GM20431 (cell line): Measurements from ENCODE around the gene XXYLT1.

Experiments
- in situ Hi-C: fragments of 300-500 bp; cut with MseI, MboI; formaldehyde crosslinking; loops from one replicate; pipeline ENCODE4 v1.15.0; 2020; ENCODE audit warnings: low sequenced_read_pairs; ENCODE audit not compliant: unreplicated experiment

Gene XXYLT1

GRCh38 chr3:195268576-195269309, 2.2 kb downstream of the XXYLT1 start:
- in situ Hi-C loops, result loop anchor here (10.0 to 25.0 kb wide), 2 partner anchors 256 to 584 kb away; partner anchors contain the start of gene FAM43A

GRCh38 chr3:195267096-195267495, 3.9 kb downstream of the XXYLT1 start:
- in situ Hi-C loops, result loop anchor here (10.0 to 25.0 kb wide), 2 partner anchors 255 to 582 kb away; partner anchors contain the start of gene FAM43A

- in situ Hi-C loops, result loop anchor here (10.0 to 25.0 kb wide), 2 partner anchors 254 to 582 kb away; partner anchors contain the start of gene FAM43A
These were observed 4.5 kb downstream of the XXYLT1 start for GRCh38 chr3:195266428-195266827.

GRCh38 chr3:195265363-195265976, 5.5 kb downstream of the XXYLT1 start:
- in situ Hi-C loops, result loop anchor here (10.0 to 25.0 kb wide), 2 partner anchors 253 to 581 kb away; partner anchors contain the start of gene FAM43A

- in situ Hi-C loops, result loop anchor here (10.0 to 25.0 kb wide), 2 partner anchors 252 to 579 kb away; partner anchors contain the start of gene FAM43A
These were observed 6.9 kb downstream of the XXYLT1 start for GRCh38 chr3:195263925-195264600.

GRCh38 chr3:195263193-195263924, 7.6 kb downstream of the XXYLT1 start:
- in situ Hi-C loops, result loop anchor here (10.0 to 25.0 kb wide), 2 partner anchors 251 to 579 kb away; partner anchors contain the start of gene FAM43A

- in situ Hi-C loops, result loop anchor here (10.0 to 25.0 kb wide), 2 partner anchors 250 to 577 kb away; partner anchors contain the start of gene FAM43A
These were observed 9.0 kb downstream of the XXYLT1 start for GRCh38 chr3:195261925-195262324.

- in situ Hi-C loops, result loop anchor here (10.0 to 25.0 kb wide), 2 partner anchors 248 to 576 kb away; partner anchors contain the start of gene FAM43A
These were observed 10.6 kb downstream of the XXYLT1 start for GRCh38 chr3:195260280-195260905.

GRCh38 chr3:195259475-195260279, 11.3 kb downstream of the XXYLT1 start:
- in situ Hi-C loops, result loop anchor here (10.0 to 25.0 kb wide), 3 partner anchors 105 to 575 kb away; partner anchors contain the start of gene FAM43A

- in situ Hi-C loops, result loop anchor here (10.0 to 25.0 kb wide), 2 partner anchors 104 to 247 kb away; no protein-coding TSS in a partner anchor
These were observed 11.8 kb downstream of the XXYLT1 start for GRCh38 chr3:195259154-195259474.

GRCh38 chr3:195258449-195259153, 12.4 kb downstream of the XXYLT1 start:
- in situ Hi-C loops, result loop anchor here (10.0 to 25.0 kb wide), 2 partner anchors 104 to 246 kb away; no protein-coding TSS in a partner anchor

- in situ Hi-C loops, result loop anchor here (10.0 to 25.0 kb wide), 2 partner anchors 103 to 245 kb away; no protein-coding TSS in a partner anchor
These were observed 13.2 kb downstream of the XXYLT1 start for GRCh38 chr3:195257454-195258448.

- in situ Hi-C loops, result loop anchor here (10.0 to 25.0 kb wide), 2 partner anchors 102 to 245 kb away; no protein-coding TSS in a partner anchor
These were observed 14.1 kb downstream of the XXYLT1 start for GRCh38 chr3:195256639-195257453.

GRCh38 chr3:195255571-195256501, 15.1 kb downstream of the XXYLT1 start:
- in situ Hi-C loops, result loop anchor here (10.0 to 25.0 kb wide), 2 partner anchors 101 to 244 kb away; no protein-coding TSS in a partner anchor
